GM11168 (cell line): ENCODE data around the gene PRODH2.
"Not testable (repeated sequence)": the region's sequence is repeated elsewhere in the genome, so short reads cannot be mapped to it uniquely, and the experiment has no call there.

Experiments
- in situ Hi-C: fragments of 300-500 bp; cut with MboI; formaldehyde crosslinking; loops from one replicate; pipeline ENCODE4 v1.12.0; 2022; ENCODE audit warnings: low sequenced_read_pairs; ENCODE audit not compliant: unreplicated experiment

PRODH2 gene

GRCh38 chr19:35843676-35844481, 31.2 kb upstream of the PRODH2 start:
- in situ Hi-C loops = no loop called here

GRCh38 chr19:35842666-35843272, 30.1 kb upstream of the PRODH2 start:
- in situ Hi-C loops = no loop called here

- in situ Hi-C loops = no loop called here
Measured at GRCh38 chr19:35841961-35842595, 29.4 kb upstream of the PRODH2 start.

GRCh38 chr19:35836096-35836495, 23.5 kb upstream of the PRODH2 start:
- in situ Hi-C loops = not testable (repeated sequence)

GRCh38 chr19:35833972-35834371, 21.3 kb upstream of the PRODH2 start:
- in situ Hi-C loops = no loop called here

- in situ Hi-C loops = no loop called here
Measured at GRCh38 chr19:35832054-35832453, 19.4 kb upstream of the PRODH2 start.

GRCh38 chr19:35830986-35831385, 18.3 kb upstream of the PRODH2 start:
- in situ Hi-C loops = no loop called here

- in situ Hi-C loops = no loop called here
Measured at GRCh38 chr19:35828692-35829301, 16.2 kb upstream of the PRODH2 start.

GRCh38 chr19:35824150-35824549, 11.5 kb upstream of the PRODH2 start:
- in situ Hi-C loops = no loop called here

- in situ Hi-C loops = no loop called here
Measured at GRCh38 chr19:35822579-35822978, 9.9 kb upstream of the PRODH2 start.

- in situ Hi-C loops = no loop called here
Measured at GRCh38 chr19:35818445-35818844, 5.8 kb upstream of the PRODH2 start.

GRCh38 chr19:35816846-35817245, 4.2 kb upstream of the PRODH2 start:
- in situ Hi-C loops = no loop called here

- in situ Hi-C loops = no loop called here
Measured at GRCh38 chr19:35816262-35816661, 3.6 kb upstream of the PRODH2 start.

GRCh38 chr19:35813043-35813890, 622 bp upstream of the PRODH2 start:
- in situ Hi-C loops = no loop called here

- in situ Hi-C loops = no loop called here
Measured at GRCh38 chr19:35811317-35812219, 1.1 kb downstream of the PRODH2 start.

GRCh38 chr19:35807633-35808032, 5.0 kb downstream of the PRODH2 start:
- in situ Hi-C loops = no loop called here

GRCh38 chr19:35806597-35806996, 6.0 kb downstream of the PRODH2 start:
- in situ Hi-C loops = no loop called here

- in situ Hi-C loops = no loop called here
Measured at GRCh38 chr19:35805526-35806102, 7.0 kb downstream of the PRODH2 start.

GRCh38 chr19:35801828-35802227, 10.8 kb downstream of the PRODH2 start:
- in situ Hi-C loops = no loop called here
